Measurements from ENCODE around the gene COQ10A. TPM values are rescaled to one million over a fixed set of nuclear protein-coding genes. Genes with fewer than 3 reads are reported as not detected.

Gene COQ10A
- total RNA-seq, 4 donors from 2014 or later, result 1.6 to 9.5 (median 4.1) TPM

DNA sequence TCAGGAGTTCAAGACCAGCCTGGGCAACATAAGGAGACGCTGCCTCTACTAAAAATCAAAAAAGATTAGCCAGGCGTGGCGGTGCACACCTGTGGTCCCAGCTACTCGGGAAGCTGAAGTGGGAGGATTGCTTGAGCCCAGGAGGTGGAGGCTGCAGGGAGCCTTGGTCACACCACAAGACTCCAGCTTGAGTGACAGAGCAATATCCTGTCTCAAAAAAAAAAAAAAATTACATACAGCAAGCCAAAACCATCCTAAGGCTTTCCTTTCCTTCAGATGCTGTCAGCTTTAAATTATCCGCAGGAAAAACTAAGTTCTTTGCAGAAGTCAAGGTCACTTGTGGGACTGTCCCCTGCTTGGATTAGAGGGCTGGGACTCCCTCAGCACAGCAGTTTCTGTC lies 32.1 kb downstream of the COQ10A start:
- TF ChIP-seq, protein P1, sequence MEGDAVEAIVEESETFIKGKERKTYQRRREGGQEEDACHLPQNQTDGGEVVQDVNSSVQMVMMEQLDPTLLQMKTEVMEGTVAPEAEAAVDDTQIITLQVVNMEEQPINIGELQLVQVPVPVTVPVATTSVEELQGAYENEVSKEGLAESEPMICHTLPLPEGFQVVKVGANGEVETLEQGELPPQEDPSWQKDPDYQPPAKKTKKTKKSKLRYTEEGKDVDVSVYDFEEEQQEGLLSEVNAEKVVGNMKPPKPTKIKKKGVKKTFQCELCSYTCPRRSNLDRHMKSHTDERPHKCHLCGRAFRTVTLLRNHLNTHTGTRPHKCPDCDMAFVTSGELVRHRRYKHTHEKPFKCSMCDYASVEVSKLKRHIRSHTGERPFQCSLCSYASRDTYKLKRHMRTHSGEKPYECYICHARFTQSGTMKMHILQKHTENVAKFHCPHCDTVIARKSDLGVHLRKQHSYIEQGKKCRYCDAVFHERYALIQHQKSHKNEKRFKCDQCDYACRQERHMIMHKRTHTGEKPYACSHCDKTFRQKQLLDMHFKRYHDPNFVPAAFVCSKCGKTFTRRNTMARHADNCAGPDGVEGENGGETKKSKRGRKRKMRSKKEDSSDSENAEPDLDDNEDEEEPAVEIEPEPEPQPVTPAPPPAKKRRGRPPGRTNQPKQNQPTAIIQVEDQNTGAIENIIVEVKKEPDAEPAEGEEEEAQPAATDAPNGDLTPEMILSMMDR (IDR thresholded peaks at IDR 0.05), result no peak
- TF ChIP-seq POLR2A (IDR thresholded peaks at IDR 0.05), result no peak
- intact Hi-C loops (cut with DNase I), result no loop called here

DNA sequence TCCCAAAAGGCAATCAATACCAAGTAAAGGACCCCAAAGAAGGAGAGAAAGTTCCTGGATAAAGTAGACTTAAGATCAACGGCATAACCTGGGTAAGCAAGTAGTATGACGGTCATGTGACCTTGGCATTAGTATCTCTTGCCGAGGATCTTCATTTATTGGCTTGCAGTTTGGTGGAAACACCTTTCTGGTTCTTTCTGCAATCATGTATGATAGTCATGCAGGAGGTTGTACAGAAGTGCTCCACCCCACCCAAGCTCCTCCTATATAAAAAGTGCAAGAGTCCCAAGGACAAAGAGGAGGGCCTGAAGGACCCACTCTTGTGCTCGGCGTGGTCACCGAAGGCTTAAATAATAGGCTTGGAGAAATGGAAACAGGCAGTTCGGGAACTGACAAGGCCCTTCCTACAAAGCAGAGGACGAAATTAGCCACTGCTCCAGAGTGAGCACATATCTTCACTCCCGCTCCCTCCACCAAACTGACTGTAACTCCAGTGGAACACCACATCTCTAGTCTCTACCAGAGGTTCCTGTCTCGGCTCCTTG lies 32.6 kb downstream of the COQ10A start:
- TF ChIP-seq, protein P1 (IDR thresholded peaks at IDR 0.05), result no peak
- TF ChIP-seq POLR2A (IDR thresholded peaks at IDR 0.05), result no peak
- peaks cover 25 to 69% (median 33%) of the 10 kb centered on the region in 3 donors for H3K4me1 ChIP-seq
- peak overlapping the region; percentile 73 to 95 (median 88) for H3K4me3 ChIP-seq
- peak overlapping the region; percentile 92 to 98 (median 96) for H3K27ac ChIP-seq
- H3K36me3 ChIP-seq, result peaks cover 0 to 19% (median 4%) of the 10 kb centered on the region in 3 donors
- no peaks in the 10 kb centered on the region for H3K27me3 ChIP-seq
- 0 to 1% methylated on average over 10 of the region's 10 CpGs for WGBS, 2 donors
- no peaks in the 10 kb centered on the region for H3K9me3 ChIP-seq
- intact Hi-C loops (cut with DNase I), result no loop called here
- DNase-seq, result no peak

More for the DNA sequence above, 32.1 kb downstream of the COQ10A start:
- peak overlapping the region; percentile 92 to 98 (median 96) for H3K27ac ChIP-seq
- H3K27me3 ChIP-seq, result no peaks in the 10 kb centered on the region
- H3K9me3 ChIP-seq, result no peaks in the 10 kb centered on the region
- H3K4me3 ChIP-seq, result peak overlapping the region; percentile 73 to 95 (median 88)
- 58 to 74% methylated on average over 5 of the region's 5 CpGs for WGBS, 2 donors
- H3K36me3 ChIP-seq, result peaks cover 0 to 22% (median 4%) of the 10 kb centered on the region in 3 donors
- DNase-seq, result no peak
- peaks cover 25 to 75% (median 33%) of the 10 kb centered on the region in 3 donors for H3K4me1 ChIP-seq

DNA sequence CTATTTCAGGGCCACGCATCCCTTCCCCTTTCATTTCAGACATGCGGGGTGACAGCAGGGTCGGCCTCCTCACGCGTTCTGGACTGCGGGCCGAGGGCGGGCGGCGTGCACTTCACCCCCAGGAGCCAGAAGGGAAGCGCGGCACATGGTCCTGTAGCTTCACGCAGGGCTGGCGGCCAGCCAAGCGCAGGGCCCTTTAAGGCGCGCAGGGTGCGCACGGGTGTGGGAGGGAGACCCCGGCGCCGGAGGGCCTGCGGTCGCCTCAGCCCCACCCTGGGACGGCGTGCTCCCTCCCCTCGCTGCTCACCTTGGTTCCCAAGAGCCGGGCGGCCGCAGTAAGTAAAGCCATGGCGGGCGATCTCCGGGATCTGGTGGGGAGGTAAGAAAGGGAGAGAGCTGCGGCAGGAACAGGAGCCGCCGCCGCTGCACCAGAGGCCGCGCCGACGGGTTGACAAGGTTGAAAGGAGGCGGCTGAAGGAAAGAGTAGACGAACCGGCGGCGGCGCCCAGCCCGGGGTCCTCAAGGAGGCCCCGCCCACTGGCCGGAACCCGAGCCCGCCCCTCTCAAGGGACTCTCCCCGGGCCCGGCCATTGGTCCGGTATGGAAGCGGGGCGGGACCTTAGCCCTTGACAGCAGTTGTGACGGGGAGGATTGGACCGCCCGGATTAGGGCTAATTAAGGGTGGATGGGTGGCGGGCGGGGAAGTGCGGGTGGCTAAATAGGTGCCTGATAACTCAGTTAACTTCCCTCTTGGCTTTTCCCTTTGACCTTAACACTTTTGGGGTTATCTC lies 33.3 kb downstream of the COQ10A start, which contains the start of gene CS:
CS (minus strand) TSS at position 478 of the 791 bp plus-strand sequence; CDS start at position 349, 129 bp downstream.
- Histone ChIP-seq H3K4me3 (peak within 1 kb of the TSS; percentile 73 to 95 (median 88)), H3K27ac (peak within 1 kb of the TSS; percentile 92 to 98 (median 96)), H3K36me3 (peaks cover 0 to 19% (median 4%) of the 10 kb centered on the region in 3 donors), H3K27me3 (no peaks in the 10 kb centered on the region), H3K4me1 (peaks cover 25 to 64% (median 33%) of the 10 kb centered on the region in 3 donors), H3K9me3 (no peaks in the 10 kb centered on the region)
- 0% methylated on average over 22 to 28 of the region's 63 CpGs for WGBS, 2 donors
- TF ChIP-seq POLR2A (IDR thresholded peaks at IDR 0.05), result peak in 3 of 4 donors; percentile 42 to 80 (median 69)
- TF ChIP-seq, protein P1 (IDR thresholded peaks at IDR 0.05), result peak in 2 of 6 experiments; percentile 8 to 11
- intact Hi-C loops (cut with DNase I), result no loop called here
- DNase-seq, result peak; percentile 97

DNA sequence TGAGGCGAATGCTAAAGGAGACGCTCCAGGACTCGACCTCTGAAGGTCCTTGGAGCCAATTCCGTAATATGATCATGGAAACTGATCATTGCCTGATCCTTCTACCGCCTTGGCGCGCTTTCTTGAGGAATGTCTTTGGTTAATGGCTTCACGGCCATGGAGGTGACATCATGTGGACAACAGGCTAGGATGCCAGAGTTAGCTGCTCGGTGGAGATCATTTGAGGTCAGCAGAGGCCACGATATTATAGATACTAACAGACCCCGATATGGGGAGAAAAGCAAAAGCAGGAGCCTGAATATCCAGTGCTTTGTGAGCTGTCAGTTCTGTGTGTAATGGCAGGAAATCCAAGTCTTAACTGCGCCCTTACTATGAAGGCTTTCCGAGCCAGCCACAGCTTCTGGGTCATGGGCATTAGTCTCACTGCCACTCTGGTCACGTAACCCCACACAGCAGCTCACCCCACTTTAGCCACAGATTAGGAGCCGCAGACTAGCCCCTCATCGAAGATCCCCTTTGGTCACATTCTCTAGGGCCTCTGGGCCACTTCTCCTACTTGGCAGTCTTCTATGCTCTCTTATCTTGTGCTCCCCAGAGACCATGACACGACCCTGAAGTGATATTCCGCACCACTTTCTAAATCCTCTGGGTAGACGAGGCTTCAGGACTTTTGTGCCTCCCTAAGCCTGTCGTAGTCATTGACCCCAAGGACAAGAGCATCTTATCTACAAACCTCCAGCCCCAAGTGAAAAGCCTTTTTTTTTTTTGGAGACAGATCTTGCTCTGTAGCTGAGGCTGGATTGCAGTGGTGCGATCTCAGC lies 34.1 kb downstream of the COQ10A start:
- intact Hi-C loops (cut with DNase I), result no loop called here
- DNase-seq, result no peak
- H3K4me1 ChIP-seq, result peaks cover 25 to 57% (median 33%) of the 10 kb centered on the region in 3 donors
- H3K27me3 ChIP-seq, result no peaks in the 10 kb centered on the region
- H3K9me3 ChIP-seq, result no peaks in the 10 kb centered on the region
- H3K36me3 ChIP-seq, result peaks cover 0 to 25% (median 4%) of the 10 kb centered on the region in 3 donors
- H3K4me3 ChIP-seq, result peak overlapping the region; percentile 73 to 95 (median 88)
- H3K27ac ChIP-seq, result peak overlapping the region; percentile 92 to 98 (median 96)
- 36 to 53% methylated on average over 16 to 21 of the region's 21 CpGs for WGBS, 2 donors
- TF ChIP-seq POLR2A (IDR thresholded peaks at IDR 0.05), result no peak
- TF ChIP-seq, protein P1 (IDR thresholded peaks at IDR 0.05), result no peak
